ENCODE measurements around the gene CARD11.

The CARD11 gene

DNA sequence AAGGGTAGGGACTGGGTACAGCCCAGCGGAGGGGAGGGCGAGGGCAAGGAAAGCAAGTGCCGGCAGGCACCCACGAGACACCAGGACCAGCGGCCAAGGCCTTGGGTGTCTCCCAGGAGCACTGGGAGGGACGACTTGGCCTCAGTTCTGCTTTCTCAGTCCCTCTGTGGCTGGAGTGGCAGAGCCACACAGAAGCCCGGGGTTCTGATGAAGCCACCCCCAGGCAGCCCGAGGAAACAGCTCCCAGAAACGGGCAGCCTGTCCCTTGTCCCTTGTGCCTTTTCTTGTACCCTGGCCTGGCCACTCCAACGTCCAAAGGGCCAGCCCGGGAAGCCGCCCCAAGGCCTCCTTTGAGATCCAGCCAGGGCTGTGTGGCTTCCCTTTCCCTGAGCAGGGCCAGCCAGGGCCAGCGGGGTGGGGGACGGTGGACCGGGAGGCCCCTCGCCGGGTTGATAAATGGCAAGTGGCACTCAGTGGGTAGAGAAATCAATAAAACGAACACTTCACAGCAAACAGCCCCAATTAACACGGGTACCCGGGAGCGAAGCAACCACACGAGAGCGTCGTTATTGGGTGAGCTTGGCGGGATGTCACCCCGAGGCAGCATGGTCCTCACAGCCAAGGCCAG is 129.8 kb downstream of the CARD11 start:
- H3K4ac ChIP-seq (ENCODE audit: low read depth, low read length) = no peak overlapping the region
- no peak overlapping the region for H3K27ac ChIP-seq (ENCODE audit: low read depth, low read length)
- no peak overlapping the region for H2BK120ac ChIP-seq (ENCODE audit: low read depth, low read length)
- no peaks in the 10 kb centered on the region for H3K79me2 ChIP-seq (ENCODE audit: control insufficient read depth, insufficient read depth, low read length)
- H3K27me3 ChIP-seq (ENCODE audit: insufficient read depth, low read length, poor library complexity) = no peaks in the 10 kb centered on the region
- no peak overlapping the region for H3K56ac ChIP-seq (ENCODE audit: low read length)
- H3K79me1 ChIP-seq (ENCODE audit: low read length) = no peaks in the 10 kb centered on the region
- no peak overlapping the region for H3K4me3 ChIP-seq (ENCODE audit: low read length)
- no peak overlapping the region for H4K8ac ChIP-seq (ENCODE audit: low read depth, low read length)
- no peak overlapping the region for H3K18ac ChIP-seq (ENCODE audit: low read length)
- no peak overlapping the region for H3K23ac ChIP-seq (ENCODE audit: low read length)
- no peaks in the 10 kb centered on the region for H3K4me1 ChIP-seq (ENCODE audit: control insufficient read depth, low read depth, low read length)
- H3K4me2 ChIP-seq (ENCODE audit: low read length) = no peak overlapping the region
- H3K36me3 ChIP-seq (ENCODE audit: control insufficient read depth, insufficient read depth, low read length) = no peaks in the 10 kb centered on the region
- no peak overlapping the region for H2AK5ac ChIP-seq (ENCODE audit: low read length)
- no peak overlapping the region for H4K5ac ChIP-seq (ENCODE audit: low read length)
- DNase-seq = no peak
- no CpG with 5 or more reads among the region's 26 CpGs for WGBS (ENCODE audit: extremely low coverage, insufficient coverage, low lambda C conversion rate)
- no peak overlapping the region for H2BK5ac ChIP-seq (ENCODE audit: low read length)
- H3K9ac ChIP-seq (ENCODE audit: low read length) = no peak overlapping the region
- H2BK15ac ChIP-seq (replicated peaks; ENCODE audit: low read depth) = no peak overlapping the region

GRCh38 chr7:2912684-2913439 is 130.8 kb downstream of the CARD11 start:
- H4K8ac ChIP-seq (ENCODE audit: low read depth, low read length) = no peak overlapping the region
- H2BK15ac ChIP-seq (replicated peaks; ENCODE audit: low read depth) = no peak overlapping the region
- H3K4me3 ChIP-seq (ENCODE audit: low read length) = no peak overlapping the region
- H3K56ac ChIP-seq (ENCODE audit: low read length) = no peak overlapping the region
- H4K5ac ChIP-seq (ENCODE audit: low read length) = no peak overlapping the region
- H3K79me1 ChIP-seq (ENCODE audit: low read length) = no peaks in the 10 kb centered on the region
- no peak overlapping the region for H2BK5ac ChIP-seq (ENCODE audit: low read length)
- no peak overlapping the region for H3K23ac ChIP-seq (ENCODE audit: low read length)
- no peaks in the 10 kb centered on the region for H3K27me3 ChIP-seq (ENCODE audit: insufficient read depth, low read length, poor library complexity)
- no peak overlapping the region for H3K4me2 ChIP-seq (ENCODE audit: low read length)
- no peak overlapping the region for H3K4ac ChIP-seq (ENCODE audit: low read depth, low read length)
- H3K9ac ChIP-seq (ENCODE audit: low read length) = no peak overlapping the region
- H2BK120ac ChIP-seq (ENCODE audit: low read depth, low read length) = no peak overlapping the region
- no peaks in the 10 kb centered on the region for H3K79me2 ChIP-seq (ENCODE audit: control insufficient read depth, insufficient read depth, low read length)
- H3K18ac ChIP-seq (ENCODE audit: low read length) = no peak overlapping the region
- no peak overlapping the region for H3K27ac ChIP-seq (ENCODE audit: low read depth, low read length)
- no peak for DNase-seq
- no peak overlapping the region for H2AK5ac ChIP-seq (ENCODE audit: low read length)
- H3K4me1 ChIP-seq (ENCODE audit: control insufficient read depth, low read depth, low read length) = no peaks in the 10 kb centered on the region
- no peaks in the 10 kb centered on the region for H3K36me3 ChIP-seq (ENCODE audit: control insufficient read depth, insufficient read depth, low read length)
- no CpG with 5 or more reads among the region's 16 CpGs for WGBS (ENCODE audit: extremely low coverage, insufficient coverage, low lambda C conversion rate)

- Histone ChIP-seq H3K4me1 (ENCODE audit: control insufficient read depth, low read depth, low read length) (no peaks in the 10 kb centered on the region), H3K4me2 (ENCODE audit: low read length) (no peak overlapping the region), H4K5ac (ENCODE audit: low read length) (no peak overlapping the region), H3K56ac (ENCODE audit: low read length) (no peak overlapping the region), H2AK5ac (ENCODE audit: low read length) (no peak overlapping the region), H3K27me3 (ENCODE audit: insufficient read depth, low read length, poor library complexity) (no peaks in the 10 kb centered on the region), H3K18ac (ENCODE audit: low read length) (no peak overlapping the region), H3K36me3 (ENCODE audit: control insufficient read depth, insufficient read depth, low read length) (no peaks in the 10 kb centered on the region), H4K8ac (ENCODE audit: low read depth, low read length) (no peak overlapping the region), H3K27ac (ENCODE audit: low read depth, low read length) (no peak overlapping the region), H3K4me3 (ENCODE audit: low read length) (no peak overlapping the region), H3K4ac (ENCODE audit: low read depth, low read length) (no peak overlapping the region), H2BK5ac (ENCODE audit: low read length) (no peak overlapping the region), H3K23ac (ENCODE audit: low read length) (no peak overlapping the region), H3K9ac (ENCODE audit: low read length) (no peak overlapping the region), H2BK120ac (ENCODE audit: low read depth, low read length) (no peak overlapping the region), H3K79me2 (ENCODE audit: control insufficient read depth, insufficient read depth, low read length) (no peaks in the 10 kb centered on the region), H3K79me1 (ENCODE audit: low read length) (no peaks in the 10 kb centered on the region), H2BK15ac (replicated peaks; ENCODE audit: low read depth) (no peak overlapping the region)
- WGBS (ENCODE audit: extremely low coverage, insufficient coverage, low lambda C conversion rate) = no CpG with 5 or more reads among the region's 13 CpGs
- DNase-seq = no peak
Measured at GRCh38 chr7:2911466-2911865, 132.2 kb downstream of the CARD11 start.

DNA sequence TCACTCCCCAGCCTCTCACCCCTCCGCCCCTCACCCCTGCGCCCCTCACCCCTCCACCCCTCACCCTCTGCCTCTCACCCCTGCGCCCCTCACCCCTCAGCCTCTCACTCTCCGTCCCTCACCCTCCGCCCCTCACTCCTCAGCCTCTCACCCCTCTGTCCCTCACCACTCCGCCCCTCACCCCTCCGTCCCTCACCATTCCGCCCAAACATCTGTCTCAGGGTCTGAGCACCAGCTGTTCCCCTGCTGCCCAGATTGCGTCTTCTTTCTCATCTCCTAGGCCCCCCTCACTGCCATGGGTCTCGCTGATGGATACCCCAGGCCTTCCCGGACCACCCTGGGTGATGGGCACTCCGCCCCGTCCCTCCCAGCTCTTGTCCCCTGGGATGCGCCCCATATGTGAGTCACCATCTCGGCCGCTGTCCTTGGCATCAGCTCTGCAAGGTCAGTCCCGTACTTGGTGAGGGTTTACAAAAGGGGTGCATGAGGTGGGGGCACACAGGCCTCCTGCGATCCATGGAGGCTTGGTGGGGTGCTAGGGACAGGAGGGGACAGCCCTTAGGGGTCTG is 134.1 kb downstream of the CARD11 start:
- H4K8ac ChIP-seq (ENCODE audit: low read depth, low read length) = no peak overlapping the region
- no peaks in the 10 kb centered on the region for H3K27me3 ChIP-seq (ENCODE audit: insufficient read depth, low read length, poor library complexity)
- no peak overlapping the region for H3K4me2 ChIP-seq (ENCODE audit: low read length)
- H2BK120ac ChIP-seq (ENCODE audit: low read depth, low read length) = no peak overlapping the region
- H3K27ac ChIP-seq (ENCODE audit: low read depth, low read length) = no peak overlapping the region
- no peak overlapping the region for H2BK15ac ChIP-seq (replicated peaks; ENCODE audit: low read depth)
- no peaks in the 10 kb centered on the region for H3K79me2 ChIP-seq (ENCODE audit: control insufficient read depth, insufficient read depth, low read length)
- no peak for DNase-seq
- H3K23ac ChIP-seq (ENCODE audit: low read length) = no peak overlapping the region
- no peak overlapping the region for H3K18ac ChIP-seq (ENCODE audit: low read length)
- no peaks in the 10 kb centered on the region for H3K36me3 ChIP-seq (ENCODE audit: control insufficient read depth, insufficient read depth, low read length)
- H3K4me1 ChIP-seq (ENCODE audit: control insufficient read depth, low read depth, low read length) = no peaks in the 10 kb centered on the region
- no peak overlapping the region for H3K4me3 ChIP-seq (ENCODE audit: low read length)
- no peaks in the 10 kb centered on the region for H3K79me1 ChIP-seq (ENCODE audit: low read length)
- H2AK5ac ChIP-seq (ENCODE audit: low read length) = no peak overlapping the region
- no peak overlapping the region for H2BK5ac ChIP-seq (ENCODE audit: low read length)
- H3K9ac ChIP-seq (ENCODE audit: low read length) = no peak overlapping the region
- H4K5ac ChIP-seq (ENCODE audit: low read length) = no peak overlapping the region
- no peak overlapping the region for H3K56ac ChIP-seq (ENCODE audit: low read length)
- no CpG with 5 or more reads among the region's 18 CpGs for WGBS (ENCODE audit: extremely low coverage, insufficient coverage, low lambda C conversion rate)
- no peak overlapping the region for H3K4ac ChIP-seq (ENCODE audit: low read depth, low read length)

DNA sequence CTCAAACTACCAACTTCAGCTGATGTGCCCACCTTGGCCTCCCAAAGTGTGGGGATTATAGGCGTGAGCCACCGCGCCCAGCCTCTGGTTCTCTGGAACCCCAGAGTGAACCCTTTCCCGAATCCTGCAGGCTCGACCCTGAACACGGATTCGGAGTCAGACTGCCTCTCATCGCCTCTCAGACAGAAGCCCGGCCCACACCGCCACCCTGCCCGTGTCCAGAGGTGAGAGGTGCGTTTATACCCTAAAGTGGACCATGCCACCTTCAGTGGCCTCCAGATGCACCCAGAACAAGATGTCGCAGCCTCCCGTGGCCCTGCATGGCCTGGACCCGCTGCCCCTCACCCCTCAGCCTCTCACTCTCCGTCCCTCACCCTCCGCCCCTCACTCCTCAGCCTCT is 134.6 kb downstream of the CARD11 start:
- no peak overlapping the region for H3K18ac ChIP-seq (ENCODE audit: low read length)
- no peak overlapping the region for H3K4me2 ChIP-seq (ENCODE audit: low read length)
- no CpG with 5 or more reads among the region's 17 CpGs for WGBS (ENCODE audit: extremely low coverage, insufficient coverage, low lambda C conversion rate)
- no peak overlapping the region for H2BK15ac ChIP-seq (replicated peaks; ENCODE audit: low read depth)
- H4K5ac ChIP-seq (ENCODE audit: low read length) = no peak overlapping the region
- H3K27ac ChIP-seq (ENCODE audit: low read depth, low read length) = no peak overlapping the region
- no peak overlapping the region for H3K4me3 ChIP-seq (ENCODE audit: low read length)
- no peak overlapping the region for H4K8ac ChIP-seq (ENCODE audit: low read depth, low read length)
- no peaks in the 10 kb centered on the region for H3K79me1 ChIP-seq (ENCODE audit: low read length)
- no peak overlapping the region for H2AK5ac ChIP-seq (ENCODE audit: low read length)
- H3K9ac ChIP-seq (ENCODE audit: low read length) = no peak overlapping the region
- H3K23ac ChIP-seq (ENCODE audit: low read length) = no peak overlapping the region
- DNase-seq = no peak
- no peak overlapping the region for H2BK120ac ChIP-seq (ENCODE audit: low read depth, low read length)
- no peaks in the 10 kb centered on the region for H3K79me2 ChIP-seq (ENCODE audit: control insufficient read depth, insufficient read depth, low read length)
- H3K4ac ChIP-seq (ENCODE audit: low read depth, low read length) = no peak overlapping the region
- H3K4me1 ChIP-seq (ENCODE audit: control insufficient read depth, low read depth, low read length) = no peaks in the 10 kb centered on the region
- no peak overlapping the region for H2BK5ac ChIP-seq (ENCODE audit: low read length)
- H3K27me3 ChIP-seq (ENCODE audit: insufficient read depth, low read length, poor library complexity) = no peaks in the 10 kb centered on the region
- H3K36me3 ChIP-seq (ENCODE audit: control insufficient read depth, insufficient read depth, low read length) = no peaks in the 10 kb centered on the region
- H3K56ac ChIP-seq (ENCODE audit: low read length) = no peak overlapping the region
